Stimulated activated CD8-positive, alpha-beta memory T cell treated with anti-CD3 and anti-CD28 coated beads, Interleukin-7, amount 100 ng/mL, for 48 hours (primary cell): ENCODE measurements around the gene GEN1.
"Not testable (repeated sequence)": the region's sequence is repeated elsewhere in the genome, so short reads cannot be mapped to it uniquely, and the experiment has no call there.

Experiments used
- DNase-seq, 2 donors: peaks; one replicate each; pipeline ENCODE4 v3.0.0-alpha.2; 2020; ENCODE audit warnings: low read depth in 1 of 2; ENCODE audit errors: extremely low read depth in 1 of 2

GEN1 gene

GRCh38 chr2:17821535-17822444 is 67.9 kb downstream of the GEN1 start:
- no peak for DNase-seq

GRCh38 chr2:17822445-17823117 is 68.6 kb downstream of the GEN1 start:
- DNase-seq = no peak

GRCh38 chr2:17823646-17824045 is 69.7 kb downstream of the GEN1 start:
- DNase-seq = not testable (repeated sequence)

- no peak for DNase-seq
Measured at GRCh38 chr2:17827316-17827715, 73.4 kb downstream of the GEN1 start.

- DNase-seq = no peak
Measured at GRCh38 chr2:17827785-17828184, 73.8 kb downstream of the GEN1 start.

GRCh38 chr2:17830053-17831034 is 76.4 kb downstream of the GEN1 start:
- DNase-seq = peak in 1 of 2 donors; percentile 13

GRCh38 chr2:17835516-17835915 is 81.6 kb downstream of the GEN1 start:
- no peak for DNase-seq
